HepG2 (cell line): ENCODE measurements around the gene PLS1. TPM values are rescaled to one million over a fixed set of nuclear protein-coding genes. Genes with fewer than 3 reads are reported as not detected.

Experiments
- ATAC-seq: fragments of 200-7000 bp; cut with Tn5 transposase; 3 replicates; pipeline ENCODE4 v1.9.1; 2020; ENCODE audit warnings: mild to moderate bottlenecking, moderate library complexity
- BruUV-seq: library from RNA; stranded (reverse); fragments of 400-500 nt; replicated peaks from 2 replicates; lab custom pipeline; 2021; lab: Mats Ljungman, UMichigan
- CTCF ChIA-PET: fragments of 300-600 bp; formaldehyde crosslinking; extraction: SDS; loops from one replicate; lab custom pipeline; 2021; ENCODE audit warnings: low total read pairs, inconsistent platforms, low intra/inter-chr PET ratio; lab: Yijun Ruan, JAX
- POLR2A ChIA-PET: fragments of 350-600 bp; sonication (Branson Sonifier 250); formaldehyde crosslinking; loops from one replicate; lab custom pipeline; 2020; ENCODE audit warnings: antibody characterized with exemption, inconsistent platforms; lab: Yijun Ruan, JAX
- DNase-seq: peaks from one replicate; pipeline ENCODE4 v3.0.0-alpha.2; 2015; ENCODE audit warnings: low spot score
- FAIRE-seq: peaks from 3 replicates; lab custom pipeline; 2011; peaks lifted over from hg19 to GRCh38; lab: Jason Lieb, UNC
- H2AFZ ChIP-seq: one replicate; pipeline ENCODE4 v1.6.1; 2011; ENCODE audit warnings: low read length, inconsistent platforms
- H3K27ac ChIP-seq: fragments of 300-600 bp; 3 replicates; pipeline ENCODE4 v1.8.0; 2011; ENCODE audit warnings: mixed run types, mild to moderate bottlenecking, mixed read lengths, low read length, inconsistent platforms; ENCODE audit not compliant: insufficient read depth; ENCODE audit errors: extremely low read length
- H3K27me3 ChIP-seq, 2 experiments: fragments of 200-600 bp in 1 of 2; 2 replicates in 1 of 2; 3 replicates in 1 of 2; pipeline versions ENCODE4 v1.6.0 to v1.8.0; 2011; ENCODE audit warnings: low read length in 2 of 2, mild to moderate bottlenecking in 2 of 2, moderate library complexity in 2 of 2, inconsistent platforms in 1 of 2; ENCODE audit not compliant: insufficient read depth in 2 of 2, control insufficient read depth in 1 of 2
- H3K36me3 ChIP-seq, 2 experiments: fragments of 200-600 bp in 1 of 2; replicated peaks in 1 of 2; 2 replicates in 1 of 2; 3 replicates in 1 of 2; pipeline versions ENCODE4 v1.5.1 to v1.8.0; 2011; ENCODE audit warnings: low read length in 2 of 2, inconsistent platforms in 1 of 2; ENCODE audit not compliant: insufficient read depth in 2 of 2, control insufficient read depth in 1 of 2
- H3K4me1 ChIP-seq: 2 replicates; pipeline ENCODE4 v1.5.1; 2012; ENCODE audit warnings: low read length, inconsistent platforms; ENCODE audit not compliant: insufficient read depth
- H3K4me2 ChIP-seq: 2 replicates; pipeline ENCODE4 v1.6.0; 2011; ENCODE audit warnings: low read depth, low read length, inconsistent platforms
- H3K4me3 ChIP-seq, 3 experiments: fragments of 200-600 bp in 1 of 3; sonication (generic), shearing (Covaris generic) in 1 of 3; replicated peaks in 1 of 3; 2 replicates each; pipeline ENCODE4 v1.5.1; 2011 to 2016; ENCODE audit warnings: low read length in 3 of 3, inconsistent platforms in 2 of 3, low read depth in 2 of 3, mild to moderate bottlenecking in 2 of 3, control low read depth in 1 of 3, mixed read lengths in 1 of 3; ENCODE audit not compliant: insufficient read depth in 1 of 3
- H3K79me2 ChIP-seq: one replicate; pipeline ENCODE4 v1.6.1; 2011; ENCODE audit warnings: low read length, inconsistent platforms; ENCODE audit not compliant: insufficient read depth
- H3K9ac ChIP-seq: 2 replicates; pipeline ENCODE4 v1.6.0; 2011; ENCODE audit warnings: mild to moderate bottlenecking, low read depth, low read length, inconsistent platforms; ENCODE audit not compliant: insufficient read depth
- H3K9me3 ChIP-seq: 2 replicates; pipeline ENCODE4 v1.5.1; 2012; ENCODE audit warnings: mild to moderate bottlenecking, low read length
- H4K20me1 ChIP-seq: 2 replicates; pipeline ENCODE4 v1.6.0; 2011; ENCODE audit warnings: inconsistent platforms, mild to moderate bottlenecking, low read length, moderate library complexity; ENCODE audit not compliant: insufficient read depth
- CCDC6 ChIP-seq: sonication (generic); formaldehyde crosslinking; IDR thresholded peaks from 2 replicates; pipeline ENCODE4 v1.8.1; 2022; ENCODE audit warnings: mild to moderate bottlenecking, missing genetic modification reagents, moderate library complexity
- EHMT2 ChIP-seq: fragments of 200-600 bp; sonication (generic); IDR thresholded peaks from 2 replicates; pipeline ENCODE4 v1.7.0; 2017; ENCODE audit warnings: antibody characterized with exemption, low read depth, low read length, borderline replicate concordance
- FOSL2 ChIP-seq: sonication (generic); formaldehyde crosslinking; IDR thresholded peaks from 2 replicates; pipeline ENCODE4 v1.4.0; 2020; ENCODE audit warnings: missing genetic modification reagents
- HDAC2 ChIP-seq: sonication (generic); formaldehyde crosslinking; IDR thresholded peaks from 2 replicates; pipeline ENCODE4 v1.4.0; 2020; ENCODE audit warnings: missing genetic modification reagents
- KDM2A ChIP-seq: sonication (generic); formaldehyde crosslinking; IDR thresholded peaks from 2 replicates; pipeline ENCODE4 v1.4.0; 2020; ENCODE audit warnings: low read depth, missing genetic modification reagents, borderline replicate concordance
- PHF21A ChIP-seq: sonication (generic); formaldehyde crosslinking; IDR thresholded peaks from 2 replicates; pipeline ENCODE4 v1.5.0; 2020; ENCODE audit warnings: mild to moderate bottlenecking, missing genetic modification reagents
- SP1 ChIP-seq, 2 experiments: fragments of 450-650 bp in 1 of 2; sonication (generic) in 1 of 2; formaldehyde crosslinking in 1 of 2; IDR thresholded peaks; 2 replicates each; pipeline versions ENCODE4 v1.4.0 to v1.6.1; 2016 to 2020; ENCODE audit warnings: missing genetic modification reagents in 1 of 2
- YY1 ChIP-seq: IDR thresholded peaks from 2 replicates; pipeline ENCODE4 v1.6.1; 2011; ENCODE audit warnings: low read length, low read depth, moderate library complexity, mild to moderate bottlenecking; ENCODE audit not compliant: insufficient read depth, insufficient replicate concordance
- ZKSCAN5 ChIP-seq: sonication (generic); formaldehyde crosslinking; IDR thresholded peaks from 2 replicates; pipeline ENCODE4 v1.5.1; 2020; ENCODE audit warnings: mild to moderate bottlenecking, missing genetic modification reagents
- ZMYM2 ChIP-seq: sonication (generic); formaldehyde crosslinking; IDR thresholded peaks from 2 replicates; pipeline ENCODE4 v1.8.0; 2022; ENCODE audit warnings: mild to moderate bottlenecking, missing genetic modification reagents
- ZNF567 ChIP-seq: sonication (generic); formaldehyde crosslinking; IDR thresholded peaks from 2 replicates; pipeline ENCODE4 v1.8.1; 2023; ENCODE audit warnings: mild to moderate bottlenecking, missing genetic modification reagents, borderline replicate concordance
- ZNF747 ChIP-seq: sonication (generic); formaldehyde crosslinking; IDR thresholded peaks from 2 replicates; pipeline ENCODE4 v1.8.1; 2023; ENCODE audit warnings: missing genetic modification reagents, mild to moderate bottlenecking, borderline replicate concordance
- ZNF776 ChIP-seq: sonication (generic); formaldehyde crosslinking; IDR thresholded peaks from 2 replicates; pipeline ENCODE4 v1.4.0; 2020; ENCODE audit warnings: mild to moderate bottlenecking, missing genetic modification reagents
- WGBS: methylation state at CpG from one replicate; pipeline ENCODE4 v1.1.6; 2017; ENCODE audit warnings: low lambda C conversion rate; 5-methylcytosine and 5-hydroxymethylcytosine counted together
- in situ Hi-C: cut with HindIII; loops from 2 replicates; pipeline ENCODE4 v1.10.0; 2017; ENCODE audit warnings: low pct_unique_long_range_greater_than_20kb; ENCODE audit not compliant: extremely low pct_ligation_motif_present
- intact Hi-C: fragments of 100-400 bp; cut with micrococcal nuclease; formaldehyde crosslinking; loops from one replicate; pipeline ENCODE4 v1.10.0; 2022; ENCODE audit not compliant: unreplicated experiment
- polyA plus RNA-seq, 8 experiments: library from polyadenylated mRNA; depleted of rRNA in 3 of 8; stranded (reverse) in 7 of 8; unstranded in 1 of 8; fragments of >200 nt; fragmentation: Illumina TruSeq in 4 of 8; extraction: Trizol in 4 of 8; gene quantifications; 2 replicates each; pipeline versions ENCODE4 v1.2.1 to v1.2.3, GENCODE V29; 2011 to 2016; ENCODE audit warnings: low read depth in 4 of 8, missing spikeins in 1 of 8, mixed read lengths in 1 of 8; ENCODE audit not compliant: insufficient read depth in 1 of 8
- total RNA-seq, 5 experiments: library from RNA; depleted of rRNA; stranded (reverse); fragments of >200 nt; fragmentation: Illumina TruSeq; extraction: Trizol; gene quantifications; 2 replicates each; pipeline ENCODE4 v1.2.3, GENCODE V29; 2016; ENCODE audit warnings: low read depth in 1 of 5
- TF ChIP-seq, protein P1 (sequence below): sonication (generic); formaldehyde crosslinking; IDR thresholded peaks from 2 replicates; pipeline ENCODE4 v1.4.0; 2020; ENCODE audit warnings: missing genetic modification reagents
- TF ChIP-seq, protein P2 (sequence below): sonication (generic); formaldehyde crosslinking; IDR thresholded peaks from 2 replicates; pipeline ENCODE4 v1.5.1; 2020; ENCODE audit warnings: missing genetic modification reagents, mild to moderate bottlenecking, borderline replicate concordance

The PLS1 gene
- total and polyA plus RNA-seq, 2 of the 13 experiments (the other 11 are each of a cell fraction or from before 2014, with no cell fraction given), result 11.2 to 21.1 TPM

DNA sequence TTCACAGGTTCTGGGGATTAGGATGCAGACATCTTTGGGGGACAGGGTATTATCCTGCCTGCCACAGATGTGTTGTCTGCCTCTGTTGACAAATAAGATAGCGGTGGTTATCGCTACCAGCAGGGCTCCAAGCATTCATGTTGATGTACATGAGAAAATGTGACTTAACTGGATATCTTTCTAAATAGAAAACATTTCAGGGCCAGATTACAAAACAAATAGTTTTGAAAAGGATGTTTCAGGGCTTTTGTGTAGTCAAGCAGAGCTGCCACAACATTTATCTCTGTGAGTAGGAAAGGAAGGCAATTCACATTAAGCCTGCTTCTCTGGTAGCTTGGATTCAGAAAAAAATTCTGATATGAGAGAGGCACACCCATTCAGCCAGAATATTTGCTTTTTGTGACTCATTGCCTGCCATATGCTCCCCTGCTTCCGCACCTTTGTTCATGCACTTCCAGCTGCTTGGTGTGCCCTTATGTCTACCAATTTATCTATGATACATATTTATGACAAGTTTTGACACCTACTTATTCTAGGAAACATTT is 22.8 kb downstream of the PLS1 start:
- H3K9me3 ChIP-seq, result no peaks in the 10 kb centered on the region
- intact Hi-C loops (no loop called here), in situ Hi-C loops (no loop called here)
- no peaks in the 10 kb centered on the region for H4K20me1 ChIP-seq
- CTCF ChIA-PET, result no interaction called here
- H3K79me2 ChIP-seq, result no peaks in the 10 kb centered on the region
- no peak for ATAC-seq
- no peak overlapping the region for H3K4me3 ChIP-seq
- WGBS, result 95% methylated on average over 3 of the region's 3 CpGs
- H3K9ac ChIP-seq, result no peak overlapping the region
- H3K36me3 ChIP-seq, result no peaks in the 10 kb centered on the region
- TF ChIP-seq, protein P1, sequence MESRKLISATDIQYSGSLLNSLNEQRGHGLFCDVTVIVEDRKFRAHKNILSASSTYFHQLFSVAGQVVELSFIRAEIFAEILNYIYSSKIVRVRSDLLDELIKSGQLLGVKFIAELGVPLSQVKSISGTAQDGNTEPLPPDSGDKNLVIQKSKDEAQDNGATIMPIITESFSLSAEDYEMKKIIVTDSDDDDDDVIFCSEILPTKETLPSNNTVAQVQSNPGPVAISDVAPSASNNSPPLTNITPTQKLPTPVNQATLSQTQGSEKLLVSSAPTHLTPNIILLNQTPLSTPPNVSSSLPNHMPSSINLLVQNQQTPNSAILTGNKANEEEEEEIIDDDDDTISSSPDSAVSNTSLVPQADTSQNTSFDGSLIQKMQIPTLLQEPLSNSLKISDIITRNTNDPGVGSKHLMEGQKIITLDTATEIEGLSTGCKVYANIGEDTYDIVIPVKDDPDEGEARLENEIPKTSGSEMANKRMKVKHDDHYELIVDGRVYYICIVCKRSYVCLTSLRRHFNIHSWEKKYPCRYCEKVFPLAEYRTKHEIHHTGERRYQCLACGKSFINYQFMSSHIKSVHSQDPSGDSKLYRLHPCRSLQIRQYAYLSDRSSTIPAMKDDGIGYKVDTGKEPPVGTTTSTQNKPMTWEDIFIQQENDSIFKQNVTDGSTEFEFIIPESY (CRISPR knock-in tag), result peak; percentile 97
- TF ChIP-seq SP1 (IDR thresholded peaks at IDR 0.05) (no peak), SP1 (CRISPR knock-in tag; IDR thresholded peaks at IDR 0.05) (no peak), ZMYM2 (no peak), FOSL2 (CRISPR knock-in tag) (peak; percentile 73)
- no peak overlapping the region for H3K4me2 ChIP-seq
- no peak overlapping the region for H3K27ac ChIP-seq
- DNase-seq, result peak; percentile 3
- no peak for FAIRE-seq
- BruUV-seq, result no TSS peak
- no peak overlapping the region for H2AFZ ChIP-seq
- H3K27me3 ChIP-seq, result no peaks in the 10 kb centered on the region
- H3K4me1 ChIP-seq, result peaks cover 7% of the 10 kb centered on the region; the same call in 1 of the 2 replicates
- POLR2A ChIA-PET, result no interaction called here

DNA sequence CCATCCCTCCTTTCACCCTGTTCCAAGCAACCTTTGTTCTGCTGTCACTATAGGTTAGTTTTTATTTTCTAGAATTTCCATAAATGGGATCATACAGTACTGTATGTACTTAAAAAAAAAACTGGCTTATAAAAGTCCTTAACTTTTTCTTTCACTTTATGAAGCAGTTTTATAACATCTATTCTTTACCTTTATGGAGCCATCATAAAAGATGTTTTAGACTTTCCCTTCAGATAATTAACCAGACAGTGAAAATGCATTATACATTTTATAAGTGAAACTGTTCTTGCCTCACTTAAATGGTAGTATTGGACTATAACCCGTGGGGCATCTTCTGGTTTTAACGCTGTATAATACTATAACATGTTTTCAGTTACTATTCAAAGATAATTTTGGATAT is 26.2 kb downstream of the PLS1 start:
- no peaks in the 10 kb centered on the region for H3K9me3 ChIP-seq
- no peak for DNase-seq
- no peak overlapping the region for H3K27ac ChIP-seq
- no peak overlapping the region for H3K4me3 ChIP-seq
- ChIA-PET CTCF (no interaction called here), POLR2A (no interaction called here)
- H3K4me1 ChIP-seq, result peaks cover 16% of the 10 kb centered on the region
- H3K36me3 ChIP-seq, result no peaks in the 10 kb centered on the region
- intact Hi-C loops (no loop called here), in situ Hi-C loops (no loop called here)
- ATAC-seq, result no peak
- no peak overlapping the region for H2AFZ ChIP-seq
- BruUV-seq, result no TSS peak
- H3K27me3 ChIP-seq, result no peaks in the 10 kb centered on the region
- no peaks in the 10 kb centered on the region for H4K20me1 ChIP-seq
- H3K79me2 ChIP-seq, result no peaks in the 10 kb centered on the region
- no peak overlapping the region for H3K4me2 ChIP-seq
- no peak overlapping the region for H3K9ac ChIP-seq
- WGBS, result 96% methylated on average over 2 of the region's 2 CpGs
- no peak for FAIRE-seq
- TF ChIP-seq ZNF747 (CRISPR knock-in tag) (no peak), YY1 (no peak), KDM2A (CRISPR knock-in tag) (no peak), ZNF567 (CRISPR knock-in tag) (no peak), CCDC6 (no peak), PHF21A (CRISPR knock-in tag) (no peak), ZNF776 (CRISPR knock-in tag) (no peak), HDAC2 (no peak), ZKSCAN5 (no peak), EHMT2 (no peak)
- TF ChIP-seq, protein P2, sequence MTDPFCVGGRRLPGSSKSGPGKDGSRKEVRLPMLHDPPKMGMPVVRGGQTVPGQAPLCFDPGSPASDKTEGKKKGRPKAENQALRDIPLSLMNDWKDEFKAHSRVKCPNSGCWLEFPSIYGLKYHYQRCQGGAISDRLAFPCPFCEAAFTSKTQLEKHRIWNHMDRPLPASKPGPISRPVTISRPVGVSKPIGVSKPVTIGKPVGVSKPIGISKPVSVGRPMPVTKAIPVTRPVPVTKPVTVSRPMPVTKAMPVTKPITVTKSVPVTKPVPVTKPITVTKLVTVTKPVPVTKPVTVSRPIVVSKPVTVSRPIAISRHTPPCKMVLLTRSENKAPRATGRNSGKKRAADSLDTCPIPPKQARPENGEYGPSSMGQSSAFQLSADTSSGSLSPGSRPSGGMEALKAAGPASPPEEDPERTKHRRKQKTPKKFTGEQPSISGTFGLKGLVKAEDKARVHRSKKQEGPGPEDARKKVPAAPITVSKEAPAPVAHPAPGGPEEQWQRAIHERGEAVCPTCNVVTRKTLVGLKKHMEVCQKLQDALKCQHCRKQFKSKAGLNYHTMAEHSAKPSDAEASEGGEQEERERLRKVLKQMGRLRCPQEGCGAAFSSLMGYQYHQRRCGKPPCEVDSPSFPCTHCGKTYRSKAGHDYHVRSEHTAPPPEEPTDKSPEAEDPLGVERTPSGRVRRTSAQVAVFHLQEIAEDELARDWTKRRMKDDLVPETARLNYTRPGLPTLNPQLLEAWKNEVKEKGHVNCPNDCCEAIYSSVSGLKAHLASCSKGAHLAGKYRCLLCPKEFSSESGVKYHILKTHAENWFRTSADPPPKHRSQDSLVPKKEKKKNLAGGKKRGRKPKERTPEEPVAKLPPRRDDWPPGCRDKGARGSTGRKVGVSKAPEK (CRISPR knock-in tag), result no peak
